Muscle of leg (tissue), 11 donors: Measurements from ENCODE around the gene WHAMM. TPM values are rescaled to one million over a fixed set of nuclear protein-coding genes. Genes with fewer than 3 reads are reported as not detected.
"Not testable (repeated sequence)": the region's sequence is repeated elsewhere in the genome, so short reads cannot be mapped to it uniquely, and the experiment has no call there.

Source experiments
- DNase-seq: peaks from one replicate; pipeline ENCODE4 v3.0.0; 2013
- H3K27ac ChIP-seq: one replicate; pipeline ENCODE4 v1.5.1; 2013; ENCODE audit warnings: mild to moderate bottlenecking, low read length, control low read depth
- H3K27me3 ChIP-seq: one replicate; pipeline ENCODE4 v1.6.1; 2013; ENCODE audit warnings: low read length; ENCODE audit not compliant: control insufficient read depth, insufficient read depth
- H3K36me3 ChIP-seq: one replicate; pipeline ENCODE4 v1.6.1; 2013; ENCODE audit warnings: low read length; ENCODE audit not compliant: control insufficient read depth, insufficient read depth
- H3K4me1 ChIP-seq: one replicate; pipeline ENCODE4 v1.6.1; 2013; ENCODE audit warnings: low read length; ENCODE audit not compliant: control insufficient read depth, insufficient read depth
- H3K4me3 ChIP-seq: one replicate; pipeline ENCODE4 v1.5.1; 2013; ENCODE audit warnings: low read length, control low read depth
- H3K9me3 ChIP-seq: replicated peaks from 2 replicates; pipeline ENCODE4 v1.6.1; 2013; ENCODE audit warnings: low read depth, low read length; ENCODE audit not compliant: control insufficient read depth
- WGBS: methylation state at CpG from one replicate; pipeline ENCODE4 v1.1.5; 2013; ENCODE audit warnings: missing lambda C conversion rate; ENCODE audit not compliant: insufficient coverage; 5-methylcytosine and 5-hydroxymethylcytosine counted together
- polyA plus RNA-seq, 8 donors: library from polyadenylated mRNA; unstranded; fragments of 120-200 nt; gene quantifications; one replicate each; pipeline versions ENCODE4 v1.2.1 to v1.2.3, GENCODE V29; 2013; ENCODE audit warnings: inconsistent platforms in 1 of 8, low replicate concordance in 1 of 8; ENCODE audit not compliant: insufficient read length in 8 of 8, insufficient read depth in 1 of 8
- total RNA-seq: library from RNA; stranded (reverse); fragments of 120-200 nt; gene quantifications from one replicate; pipeline ENCODE4 v1.2.4, GENCODE V29; 2013

WHAMM gene
- total and polyA plus RNA-seq, 9 donors = 4.3 to 9.3 (median 8.5) TPM

GRCh38 chr15:82858932-82859331 lies 49.5 kb downstream of the WHAMM start:
- no peaks in the 10 kb centered on the region for H3K36me3 ChIP-seq
- WGBS = 93% methylated on average over 7 of the region's 11 CpGs
- H3K27ac ChIP-seq = no peak overlapping the region
- no peaks in the 10 kb centered on the region for H3K4me1 ChIP-seq
- no peaks in the 10 kb centered on the region for H3K9me3 ChIP-seq
- no peak overlapping the region for H3K4me3 ChIP-seq
- H3K27me3 ChIP-seq = no peaks in the 10 kb centered on the region
- DNase-seq = no peak

DNA sequence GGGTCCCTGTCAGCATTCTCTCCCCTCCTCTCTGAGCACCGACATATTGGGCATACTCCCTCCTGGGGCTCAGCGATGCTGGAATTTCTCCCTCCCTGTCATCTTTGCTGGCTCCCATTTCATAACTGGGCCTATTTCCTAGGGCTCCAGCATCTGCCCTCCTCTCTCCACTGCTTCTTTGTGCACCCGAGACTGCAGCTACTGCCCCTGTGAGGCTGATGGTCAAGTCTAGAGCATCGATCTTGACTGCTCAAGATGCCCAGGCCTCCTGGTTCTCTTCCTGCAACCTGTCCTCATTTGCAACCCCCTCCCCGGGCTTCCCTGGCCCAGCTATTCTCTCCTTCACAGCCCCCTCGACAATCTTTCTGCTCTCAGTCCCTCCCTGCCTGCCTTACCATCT lies 53.5 kb downstream of the WHAMM start:
- Histone ChIP-seq H3K9me3 (no peaks in the 10 kb centered on the region), H3K4me3 (no peak overlapping the region), H3K27me3 (no peaks in the 10 kb centered on the region), H3K4me1 (no peaks in the 10 kb centered on the region), H3K27ac (no peak overlapping the region), H3K36me3 (no peaks in the 10 kb centered on the region)
- no peak for DNase-seq
- 81% methylated on average over 6 of the region's 6 CpGs for WGBS

GRCh38 chr15:82864967-82865366 lies 55.5 kb downstream of the WHAMM start:
- H3K9me3 ChIP-seq = no peaks in the 10 kb centered on the region
- no peaks in the 10 kb centered on the region for H3K27me3 ChIP-seq
- H3K27ac ChIP-seq = no peak overlapping the region
- H3K36me3 ChIP-seq = no peaks in the 10 kb centered on the region
- no peaks in the 10 kb centered on the region for H3K4me1 ChIP-seq
- H3K4me3 ChIP-seq = no peak overlapping the region
- no peak for DNase-seq
- WGBS = 61% methylated on average over 2 of the region's 2 CpGs

GRCh38 chr15:82865581-82865980 lies 56.2 kb downstream of the WHAMM start:
- H3K9me3 ChIP-seq, DNase-seq, H3K27me3 ChIP-seq, H3K4me3 ChIP-seq, H3K27ac ChIP-seq, H3K4me1 ChIP-seq, H3K36me3 ChIP-seq: not testable (repeated sequence)
- 75% methylated on average over 4 of the region's 4 CpGs for WGBS

DNA sequence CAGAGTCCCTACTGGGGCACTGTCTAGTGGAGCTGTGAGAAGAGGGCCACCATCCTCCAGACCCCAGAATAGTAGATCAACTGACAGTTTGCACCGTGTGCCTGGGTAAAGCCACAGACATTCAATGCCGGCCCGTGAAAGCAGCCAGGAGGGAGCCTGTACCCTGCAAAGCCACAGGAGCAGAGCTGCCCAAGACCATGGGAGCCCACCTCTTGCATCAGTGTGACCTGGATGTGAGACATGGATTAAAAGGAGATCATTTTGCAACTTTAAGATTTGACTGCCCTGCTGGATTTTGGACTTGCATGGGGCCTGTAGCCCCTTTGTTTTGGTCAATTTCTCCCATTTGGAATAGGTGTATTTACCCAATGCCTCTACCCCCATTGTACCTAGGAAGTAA lies 56.6 kb downstream of the WHAMM start:
- not testable (repeated sequence) for H3K4me1 ChIP-seq, H3K36me3 ChIP-seq, H3K4me3 ChIP-seq, H3K27me3 ChIP-seq, H3K9me3 ChIP-seq, DNase-seq, H3K27ac ChIP-seq
- WGBS = 90% methylated on average over 3 of the region's 3 CpGs

- H3K9me3 ChIP-seq = no peaks in the 10 kb centered on the region
- peaks cover 5% of the 10 kb centered on the region for H3K36me3 ChIP-seq
- H3K4me3 ChIP-seq = no peak overlapping the region
- no peaks in the 10 kb centered on the region for H3K27me3 ChIP-seq
- H3K4me1 ChIP-seq = no peaks in the 10 kb centered on the region
- 63% methylated on average over 3 of the region's 7 CpGs for WGBS
- no peak for DNase-seq
- H3K27ac ChIP-seq = no peak overlapping the region
These were observed 61.4 kb downstream of the WHAMM start for GRCh38 chr15:82870727-82871320.

DNA sequence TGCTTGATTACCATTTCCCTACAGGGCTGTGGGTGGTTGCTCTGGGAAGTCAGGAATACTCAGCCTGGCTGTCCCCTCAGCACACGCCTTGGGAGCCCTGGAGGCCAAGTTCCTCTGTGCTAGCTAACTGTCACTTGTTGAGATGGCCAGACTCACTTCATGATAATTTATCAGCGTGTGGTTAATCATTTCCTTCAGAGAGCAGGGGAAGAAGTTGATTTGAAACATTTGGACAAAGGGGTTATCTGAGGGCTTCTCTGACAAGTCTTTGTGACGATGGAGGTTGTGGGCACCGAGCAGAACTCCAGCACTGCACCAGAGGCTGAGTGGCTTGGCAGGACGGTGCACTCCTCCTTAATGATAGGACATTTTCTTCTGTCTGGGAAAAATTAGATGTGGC lies 61.9 kb downstream of the WHAMM start:
- DNase-seq = no peak
- Histone ChIP-seq H3K9me3 (no peaks in the 10 kb centered on the region), H3K4me3 (no peak overlapping the region), H3K36me3 (peaks cover 5% of the 10 kb centered on the region), H3K27me3 (no peaks in the 10 kb centered on the region), H3K4me1 (no peaks in the 10 kb centered on the region), H3K27ac (no peak overlapping the region)
- WGBS = 62% methylated on average over 5 of the region's 5 CpGs

DNA sequence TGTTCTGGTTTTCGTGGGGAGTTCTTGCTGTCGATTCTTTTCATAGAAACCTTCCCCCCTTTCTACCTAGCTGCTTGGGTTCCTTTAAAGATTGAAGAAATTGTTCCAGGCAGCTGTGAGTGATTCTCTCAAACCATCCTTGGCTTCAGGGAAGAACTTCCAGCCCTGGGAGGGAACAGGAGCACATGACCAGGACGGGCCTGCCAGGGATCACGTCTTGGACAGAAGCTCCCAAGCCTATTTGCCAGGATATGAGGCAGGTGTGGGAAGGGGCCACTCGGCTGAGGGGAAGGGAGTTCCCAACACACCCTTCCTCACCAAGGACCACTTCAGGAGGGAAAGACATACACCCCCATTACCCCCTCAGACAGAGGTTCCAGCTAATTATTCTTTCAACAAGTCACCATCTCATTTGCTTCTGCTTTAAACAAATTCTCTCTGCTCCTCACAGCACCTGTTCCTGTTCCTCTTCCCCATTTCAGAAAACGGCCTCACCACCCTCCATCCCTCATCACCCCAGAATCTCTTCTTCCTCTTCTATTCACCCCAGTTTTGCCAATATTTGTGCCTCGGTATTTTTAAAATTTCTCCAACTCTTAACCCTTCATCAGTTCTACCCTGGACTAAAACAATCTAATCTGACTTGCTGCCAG lies 62.5 kb downstream of the WHAMM start:
- no peaks in the 10 kb centered on the region for H3K27me3 ChIP-seq
- H3K9me3 ChIP-seq = no peaks in the 10 kb centered on the region
- DNase-seq = no peak
- no peak overlapping the region for H3K4me3 ChIP-seq
- H3K4me1 ChIP-seq = no peaks in the 10 kb centered on the region
- H3K27ac ChIP-seq = no peak overlapping the region
- peaks cover 5% of the 10 kb centered on the region for H3K36me3 ChIP-seq
- 60% methylated on average over 2 of the region's 7 CpGs for WGBS

DNA sequence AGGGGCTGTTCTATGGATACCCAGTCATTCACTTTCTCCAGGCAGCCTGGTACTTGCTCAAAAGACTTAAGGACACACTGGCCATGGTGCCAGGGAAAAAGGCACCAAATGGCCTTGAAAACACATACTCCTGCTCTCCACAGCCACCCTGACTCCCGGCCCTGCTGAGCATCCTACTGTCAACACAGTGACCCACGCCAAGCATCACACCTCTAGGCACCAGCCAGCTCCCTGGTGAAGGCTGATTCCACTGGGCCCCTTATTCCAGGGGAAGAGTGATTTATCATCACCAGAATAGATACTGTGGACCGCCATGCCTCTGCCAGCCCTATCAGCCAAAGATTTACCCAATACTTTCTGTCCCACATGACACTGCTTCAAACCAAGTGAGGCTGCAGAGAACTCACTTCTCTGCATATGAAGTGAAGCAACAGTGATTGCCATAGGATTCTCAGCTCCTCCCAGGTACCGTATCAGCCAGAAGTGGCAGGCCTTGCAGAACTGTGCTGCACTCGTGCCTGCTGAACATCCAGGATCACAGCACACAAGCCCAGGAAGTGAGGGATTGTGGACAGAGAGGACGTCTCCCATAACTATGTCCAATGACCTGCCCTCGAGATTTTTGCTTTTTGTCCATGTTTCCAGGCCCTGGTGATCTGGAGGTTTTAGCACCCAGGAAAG lies 63.7 kb downstream of the WHAMM start:
- H3K9me3 ChIP-seq = no peaks in the 10 kb centered on the region
- 89% methylated on average over 5 of the region's 7 CpGs for WGBS
- no peak overlapping the region for H3K27ac ChIP-seq
- H3K27me3 ChIP-seq = no peaks in the 10 kb centered on the region
- H3K36me3 ChIP-seq = peaks cover 5% of the 10 kb centered on the region
- no peak for DNase-seq
- no peaks in the 10 kb centered on the region for H3K4me1 ChIP-seq
- H3K4me3 ChIP-seq = no peak overlapping the region

GRCh38 chr15:82874267-82874666 lies 64.8 kb downstream of the WHAMM start:
- Histone ChIP-seq H3K27me3 (no peaks in the 10 kb centered on the region), H3K4me1 (no peaks in the 10 kb centered on the region), H3K4me3 (no peak overlapping the region), H3K36me3 (peaks cover 5% of the 10 kb centered on the region), H3K27ac (no peak overlapping the region), H3K9me3 (no peaks in the 10 kb centered on the region)
- no CpG with 5 or more reads among the region's 1 CpG for WGBS
- DNase-seq = no peak
